ENCODE data around the gene VPS26C.

GRCh38 chr21:37195610-37196009 is 71.5 kb downstream of the VPS26C start:
- TF ChIP-seq, protein P1, sequence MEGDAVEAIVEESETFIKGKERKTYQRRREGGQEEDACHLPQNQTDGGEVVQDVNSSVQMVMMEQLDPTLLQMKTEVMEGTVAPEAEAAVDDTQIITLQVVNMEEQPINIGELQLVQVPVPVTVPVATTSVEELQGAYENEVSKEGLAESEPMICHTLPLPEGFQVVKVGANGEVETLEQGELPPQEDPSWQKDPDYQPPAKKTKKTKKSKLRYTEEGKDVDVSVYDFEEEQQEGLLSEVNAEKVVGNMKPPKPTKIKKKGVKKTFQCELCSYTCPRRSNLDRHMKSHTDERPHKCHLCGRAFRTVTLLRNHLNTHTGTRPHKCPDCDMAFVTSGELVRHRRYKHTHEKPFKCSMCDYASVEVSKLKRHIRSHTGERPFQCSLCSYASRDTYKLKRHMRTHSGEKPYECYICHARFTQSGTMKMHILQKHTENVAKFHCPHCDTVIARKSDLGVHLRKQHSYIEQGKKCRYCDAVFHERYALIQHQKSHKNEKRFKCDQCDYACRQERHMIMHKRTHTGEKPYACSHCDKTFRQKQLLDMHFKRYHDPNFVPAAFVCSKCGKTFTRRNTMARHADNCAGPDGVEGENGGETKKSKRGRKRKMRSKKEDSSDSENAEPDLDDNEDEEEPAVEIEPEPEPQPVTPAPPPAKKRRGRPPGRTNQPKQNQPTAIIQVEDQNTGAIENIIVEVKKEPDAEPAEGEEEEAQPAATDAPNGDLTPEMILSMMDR (IDR thresholded peaks at IDR 0.05): no peak
- no peak for TF ChIP-seq POLR2A (IDR thresholded peaks at IDR 0.05)
